Measurements from ENCODE around the gene TANC1.
A peak's percentile ranks its signal among the peaks of the same experiment; 100 is the strongest.

Gene TANC1

GRCh38 chr2:158968396-158969161, at the start of gene TANC1:
Gene TANC1 (plus strand): TSS chr2:158968640. CDS start chr2:159065911, 97,271 bp downstream.
- peak; percentile 37 for DNase-seq

DNA sequence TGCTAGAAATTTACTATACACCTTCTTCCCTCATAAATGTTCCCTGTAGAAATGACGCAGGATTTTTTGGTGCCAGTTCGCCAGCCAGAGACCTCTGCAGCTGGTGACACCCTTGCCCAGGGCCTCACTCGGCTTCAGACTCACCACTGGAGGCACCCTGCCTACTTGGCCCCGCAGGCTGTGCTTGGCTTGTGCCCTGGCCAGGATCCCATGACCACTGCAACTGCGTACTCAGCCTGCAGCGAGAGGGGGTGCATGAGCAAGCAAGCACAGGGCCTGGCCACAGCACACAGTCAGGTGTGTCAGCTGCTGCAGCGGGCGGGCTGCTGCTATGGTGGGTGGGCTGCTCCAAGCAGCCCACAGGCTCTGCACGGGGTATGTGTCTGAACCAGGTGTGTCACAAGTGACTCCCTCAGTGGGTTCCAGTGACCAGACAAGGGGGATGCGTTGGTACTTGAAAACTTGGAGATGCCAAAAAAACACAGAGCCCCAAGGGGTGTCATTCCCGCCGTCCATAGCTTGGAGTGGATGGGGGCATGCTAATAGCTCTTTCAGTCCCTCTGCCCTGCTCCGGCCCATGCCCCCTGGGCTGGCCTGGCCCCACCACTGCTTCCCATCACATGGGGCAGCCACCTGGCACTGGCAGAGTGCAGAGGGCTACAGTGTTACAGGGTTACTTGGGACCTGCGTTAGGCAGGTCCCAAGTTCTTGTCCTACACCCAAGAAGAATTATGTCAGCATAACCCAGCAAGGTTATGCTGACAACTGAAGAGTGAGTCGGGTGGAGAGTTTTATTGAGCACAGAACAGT, 46.6 kb upstream of the TANC1 start:
- no peak for DNase-seq

DNA sequence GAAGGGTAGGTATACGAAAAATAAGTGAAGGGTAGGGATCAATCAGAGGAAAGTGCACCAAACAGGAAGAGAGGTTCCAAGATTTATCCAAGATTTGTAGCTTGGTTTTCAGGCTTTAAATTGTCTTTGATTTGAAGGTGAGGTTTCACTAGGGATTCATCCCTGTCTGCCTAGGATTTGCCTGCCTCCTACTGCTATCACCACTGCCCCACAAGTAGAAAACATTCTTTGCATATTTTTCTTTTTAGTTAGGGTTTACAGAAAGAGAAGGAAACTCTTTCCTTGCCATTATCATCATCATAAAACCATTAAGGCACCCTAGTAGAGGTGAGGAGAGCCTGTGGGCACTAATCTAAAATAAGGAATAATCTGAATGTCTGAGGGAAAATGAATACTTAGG, 45.8 kb upstream of the TANC1 start:
- no peak for DNase-seq

DNA sequence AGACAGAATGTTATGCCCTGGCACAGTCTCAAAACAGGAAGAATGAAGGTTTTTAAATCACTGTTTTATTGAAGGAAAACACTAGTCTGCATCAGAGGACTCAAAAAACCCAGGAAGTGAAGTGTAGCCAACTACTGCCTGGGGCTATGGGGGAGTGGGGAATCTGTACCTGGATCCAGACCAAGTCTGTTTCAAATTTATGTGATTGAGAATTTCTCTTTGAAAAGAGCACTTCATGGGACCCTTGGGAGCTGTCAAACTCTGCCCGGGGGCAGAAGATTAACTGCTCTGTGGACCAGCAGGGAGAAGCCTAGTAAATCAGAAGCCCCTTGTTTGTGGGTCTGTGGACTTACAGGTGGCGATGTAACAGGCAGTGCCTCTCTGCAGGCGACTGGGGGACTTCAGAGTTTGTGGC, 45.3 kb upstream of the TANC1 start:
- no peak for DNase-seq

DNA sequence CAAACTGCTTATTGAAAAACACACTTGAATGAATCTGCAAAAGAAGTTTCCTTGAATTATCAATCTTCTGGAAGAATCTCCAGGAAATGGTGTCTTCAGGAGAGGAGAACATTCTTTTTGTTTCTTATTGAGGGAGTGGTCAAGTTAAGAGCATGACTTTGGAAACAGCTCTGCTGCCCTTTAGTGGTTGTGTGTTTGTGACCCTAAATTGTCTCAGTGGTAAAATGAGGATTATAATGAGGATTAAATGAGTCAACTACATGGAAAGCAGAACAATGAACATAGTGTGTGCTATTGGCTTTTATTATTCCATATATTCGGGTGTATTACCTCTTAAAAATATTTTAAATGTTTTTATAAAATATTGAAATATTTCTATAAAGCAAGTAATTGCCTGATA, 44.8 kb upstream of the TANC1 start:
- no peak for DNase-seq

- DNase-seq, result no peak
Observed at GRCh38 chr2:158926478-158926948, 41.9 kb upstream of the TANC1 start.

DNA sequence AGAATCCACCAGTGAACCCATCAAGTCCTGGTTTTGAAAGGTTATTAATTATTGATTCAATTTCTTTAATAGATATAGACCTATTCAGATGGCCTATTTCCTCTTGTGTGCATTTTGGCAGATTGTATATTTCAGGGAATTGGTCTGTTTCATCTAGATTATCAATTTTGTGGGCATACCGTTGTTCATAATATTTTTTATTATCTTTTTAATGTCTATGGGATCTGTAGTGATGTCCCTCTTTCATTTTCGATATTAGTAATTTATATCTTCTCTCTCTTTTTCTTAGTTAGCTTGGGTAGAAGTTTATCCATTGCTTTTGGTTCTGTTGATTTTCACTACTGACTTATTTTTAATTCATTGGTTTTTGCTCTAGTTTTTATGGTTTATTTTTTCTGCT, 39.9 kb upstream of the TANC1 start:
- no peak for DNase-seq

DNA sequence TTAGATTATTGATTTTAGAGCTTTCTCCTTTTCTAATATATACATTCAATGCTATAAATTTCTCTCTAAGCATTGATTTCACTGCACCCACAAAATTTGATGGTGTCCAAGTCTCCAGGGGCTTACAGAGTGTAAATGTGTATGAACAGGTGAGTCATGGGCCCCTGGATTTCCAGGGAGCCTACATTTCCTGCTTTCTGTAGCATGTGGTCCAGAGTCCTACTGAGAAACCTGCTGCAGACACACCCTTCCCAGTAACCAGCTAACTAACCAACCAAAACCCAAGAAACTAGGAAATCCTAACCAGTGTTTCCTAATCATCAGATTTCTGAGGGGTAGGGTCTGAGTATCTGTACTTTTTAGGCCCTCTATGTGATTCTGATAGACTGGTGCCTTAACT, 39.5 kb upstream of the TANC1 start:
- no peak for DNase-seq

DNA sequence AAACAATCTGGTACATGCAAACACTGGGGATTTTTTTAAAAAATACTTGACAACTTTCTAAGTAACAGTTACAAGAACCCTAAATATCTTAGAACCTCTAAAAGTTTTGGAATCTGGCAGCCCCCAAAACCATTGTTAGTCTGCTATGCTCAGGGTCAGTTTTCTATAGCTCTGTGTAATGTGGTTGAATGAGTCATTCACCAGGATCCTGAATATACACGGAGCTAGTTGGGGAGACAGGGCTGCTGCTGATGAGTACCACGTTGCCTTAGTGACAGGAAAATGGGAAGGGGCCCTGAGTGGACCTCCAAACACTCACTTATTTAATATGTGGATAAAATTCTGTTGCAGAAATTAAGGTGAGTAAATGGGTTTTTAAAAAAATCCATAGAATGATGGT, 36.9 kb upstream of the TANC1 start:
- no peak for DNase-seq

- DNase-seq, result no peak
Observed at GRCh38 chr2:158932131-158932645, 36.3 kb upstream of the TANC1 start.

GRCh38 chr2:158934170-158934569, 34.3 kb upstream of the TANC1 start:
- no peak for DNase-seq

DNA sequence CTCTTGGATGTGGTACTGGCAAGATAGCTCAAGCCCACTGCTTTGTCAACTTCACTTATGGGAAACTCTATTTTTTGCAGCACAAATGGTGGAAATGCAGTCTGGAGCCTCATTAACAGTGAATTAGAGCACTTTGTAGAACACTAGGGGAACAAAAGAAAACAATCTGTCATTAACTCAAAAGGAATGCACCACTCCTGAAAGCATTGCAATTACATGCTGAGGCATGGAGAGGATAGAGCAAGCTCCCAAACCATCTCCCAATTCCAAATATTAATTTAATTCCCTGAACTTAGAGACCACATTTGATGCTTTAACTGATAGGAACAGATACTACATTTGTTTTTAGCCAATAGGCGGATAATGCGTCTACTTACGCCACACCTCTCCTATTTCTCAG, 32.8 kb upstream of the TANC1 start:
- DNase-seq, result no peak

- DNase-seq, result no peak
Observed at GRCh38 chr2:158936978-158937377, 31.5 kb upstream of the TANC1 start.

- DNase-seq, result no peak
Observed at GRCh38 chr2:158940356-158940755, 28.1 kb upstream of the TANC1 start.

DNA sequence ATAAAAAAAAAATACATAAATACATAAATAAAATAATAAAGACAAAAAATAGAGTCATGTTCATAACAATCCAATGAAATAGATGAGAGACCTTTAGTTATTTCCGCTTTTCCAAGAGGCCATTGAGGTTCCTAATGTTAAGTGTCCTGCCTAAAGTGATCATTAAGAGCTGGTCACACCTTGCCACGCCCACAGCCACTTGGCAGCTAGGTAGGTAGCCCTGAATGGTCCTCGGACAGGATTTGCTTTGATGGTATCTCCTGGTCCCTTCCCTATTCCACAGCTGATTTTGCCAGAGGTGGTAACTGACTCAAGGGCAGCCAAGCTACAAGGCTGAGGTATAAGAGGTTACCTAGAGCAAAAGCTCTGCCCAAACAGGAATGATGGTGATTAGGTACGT, 24.5 kb upstream of the TANC1 start:
- no peak for DNase-seq

DNA sequence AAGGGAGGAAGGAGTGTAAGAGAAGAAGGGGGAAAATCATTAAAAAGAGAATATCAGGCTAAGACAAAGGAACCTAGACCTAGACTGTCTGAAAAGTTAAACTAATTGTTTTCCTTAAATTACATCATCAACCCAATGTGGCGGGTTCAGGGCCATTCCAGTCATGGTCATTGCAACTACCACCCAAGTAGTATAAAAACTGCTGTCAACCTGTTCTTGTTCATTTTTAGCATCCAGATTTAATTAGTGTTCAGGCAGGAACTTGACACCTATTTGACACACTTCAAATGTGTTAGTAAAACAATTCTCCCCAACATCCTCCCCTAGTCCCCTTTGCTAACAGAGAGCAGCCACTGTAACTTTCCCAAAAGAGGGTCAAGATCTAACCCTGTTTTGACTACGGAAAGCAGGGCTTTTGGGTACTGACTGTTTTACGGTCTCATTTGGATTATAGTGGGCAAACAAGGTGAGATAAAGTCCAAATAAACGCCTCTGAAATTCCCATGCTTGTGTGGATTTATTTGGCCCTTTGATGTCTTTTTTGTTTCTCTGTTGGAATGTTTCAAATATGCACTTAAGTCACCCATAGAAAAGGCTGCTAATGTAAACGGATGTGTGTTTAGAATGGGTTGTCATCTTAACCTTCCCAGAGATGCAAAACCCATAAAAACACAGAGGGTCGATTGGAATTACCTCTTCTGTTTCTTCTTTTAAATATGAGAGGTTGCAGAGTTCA, 19.3 kb upstream of the TANC1 start:
- DNase-seq, result no peak

DNA sequence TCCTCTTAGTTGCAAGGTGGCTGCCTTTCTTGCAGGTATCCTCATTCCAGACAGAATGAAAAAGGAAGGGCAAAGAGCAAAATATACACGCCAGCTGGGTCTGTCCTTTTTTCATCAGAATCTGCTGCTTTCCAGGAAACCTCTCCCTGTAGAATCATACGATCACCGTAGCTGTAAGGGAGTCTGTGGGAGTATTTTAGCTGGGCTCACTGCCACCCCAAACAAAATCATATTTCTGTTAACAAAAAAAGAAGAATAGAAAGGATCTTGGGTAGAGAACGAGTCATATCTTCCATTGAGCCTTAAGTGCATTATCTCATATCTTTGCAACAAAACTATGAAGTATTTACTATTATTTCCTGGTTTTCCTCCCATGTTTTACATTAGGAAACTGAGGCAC, 15.0 kb upstream of the TANC1 start:
- no peak for DNase-seq

- DNase-seq, result no peak
Observed at GRCh38 chr2:158953926-158954763, 14.3 kb upstream of the TANC1 start.

DNA sequence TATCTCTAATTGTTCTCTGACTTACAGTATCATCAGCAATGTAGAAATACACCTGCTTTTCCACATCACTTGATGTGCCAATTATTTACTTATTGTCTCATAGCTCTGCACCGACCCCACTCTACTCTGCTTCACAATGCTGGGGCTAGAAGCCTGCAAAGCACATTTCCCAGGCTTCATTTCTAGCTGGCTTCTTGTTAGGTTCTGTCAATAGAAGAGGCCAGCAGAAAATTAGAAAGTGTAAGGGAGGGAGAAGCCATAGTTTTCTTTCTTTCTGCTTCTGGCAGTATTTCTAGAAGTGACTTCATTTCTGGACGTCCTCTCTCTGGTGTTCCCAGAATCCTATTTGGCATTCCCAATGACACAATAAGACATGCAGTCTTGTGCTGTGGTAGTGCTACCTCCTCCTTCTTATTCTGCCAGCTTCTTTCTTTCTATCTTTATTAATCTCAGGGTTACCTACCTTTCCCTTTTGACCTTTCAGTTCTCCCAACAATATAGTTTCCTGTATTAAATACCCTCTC, 12.5 kb upstream of the TANC1 start:
- no peak for DNase-seq

DNA sequence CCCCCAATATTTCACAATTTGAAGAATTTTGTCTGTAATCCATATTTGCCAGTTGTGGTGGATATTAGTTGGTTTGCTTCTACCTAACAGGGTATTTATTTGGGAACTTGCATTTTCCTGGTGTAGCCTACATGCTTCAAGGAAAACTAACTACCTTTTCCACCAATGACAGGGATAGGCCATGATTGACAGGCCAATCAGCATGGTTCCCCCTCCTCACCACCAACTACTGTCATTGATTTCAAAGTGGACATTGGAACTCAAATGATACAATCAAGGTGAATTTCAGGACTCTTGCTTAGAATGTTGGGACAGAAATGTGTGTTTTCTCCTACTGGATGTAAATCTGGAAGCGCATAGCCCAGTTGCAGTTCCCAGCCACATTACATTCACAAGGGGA, 10.1 kb upstream of the TANC1 start:
- no peak for DNase-seq

DNA sequence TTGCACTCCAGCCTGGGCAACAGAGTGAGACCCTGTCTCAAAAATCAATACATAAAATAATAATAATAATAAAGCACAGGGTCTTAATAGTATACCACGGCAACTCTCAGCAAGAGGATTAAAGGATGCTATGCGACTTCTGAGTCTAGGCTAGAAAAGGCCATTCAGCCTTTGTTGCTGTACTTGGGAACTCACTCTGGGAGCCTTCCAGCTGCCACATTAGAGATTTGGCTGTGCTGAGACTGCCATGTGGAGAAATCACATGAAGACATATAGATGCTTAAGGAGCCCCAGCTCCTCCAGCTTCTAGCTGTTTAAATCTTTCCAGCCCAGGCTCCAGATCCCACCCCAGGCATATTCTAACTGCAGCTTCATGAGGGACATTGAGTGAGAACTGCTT, 8.2 kb upstream of the TANC1 start:
- no peak for DNase-seq

DNA sequence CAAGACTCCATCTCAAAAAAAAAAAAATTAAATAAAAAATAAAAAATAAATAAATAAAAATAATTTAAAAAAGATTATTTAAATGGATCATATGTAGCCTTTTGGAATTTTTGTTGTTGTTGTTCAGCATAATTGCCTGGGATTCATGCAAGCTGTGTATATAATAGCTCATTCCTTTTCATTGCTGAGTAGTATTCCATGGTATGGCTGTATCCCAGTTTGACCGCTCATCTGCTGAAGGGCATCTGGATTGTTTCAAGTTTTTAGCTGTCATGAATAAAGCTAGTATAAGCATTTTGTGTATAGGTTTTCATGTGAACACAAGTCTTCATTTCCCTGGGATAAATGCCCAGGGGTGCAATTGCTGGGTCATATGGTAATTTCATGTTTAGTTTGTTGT, 6.4 kb upstream of the TANC1 start:
- DNase-seq, result no peak
